Endothelial cell of umbilical vein (primary cell): Measurements from ENCODE around the gene NKD1. TPM values are rescaled to one million over a fixed set of nuclear protein-coding genes. Genes with fewer than 3 reads are reported as not detected.

Source experiments
- BruUV-seq: library from RNA; stranded (reverse); fragments of 400-500 nt; replicated peaks from 2 replicates; lab custom pipeline; 2021; lab: Mats Ljungman, UMichigan
- CTCF ChIA-PET: fragments of 300-600, 350-600 bp; sonication (Branson Sonifier 250); formaldehyde crosslinking; loops from one replicate; lab custom pipeline; 2021; ENCODE audit warnings: antibody characterized with exemption, inconsistent platforms; lab: Charles Lee
- POLR2A ChIA-PET: fragments of 300-600, 350-600 bp; sonication (Branson Sonifier 250); formaldehyde crosslinking; loops from one replicate; lab custom pipeline; 2021; ENCODE audit warnings: antibody characterized with exemption, inconsistent platforms; lab: Charles Lee
- DNase-seq: peaks from one replicate; pipeline ENCODE4 v3.0.0-alpha.2; 2011; ENCODE audit warnings: low read depth, low spot score
- FAIRE-seq: peaks from 2 replicates; lab custom pipeline; 2011; peaks lifted over from hg19 to GRCh38; lab: Jason Lieb, UNC
- H2AFZ ChIP-seq: 2 replicates; pipeline ENCODE4 v1.6.0; 2012; ENCODE audit warnings: low read depth, low read length, control low read depth, inconsistent platforms
- H3K27ac ChIP-seq: 2 replicates; pipeline ENCODE4 v1.5.1; 2011; ENCODE audit warnings: low read depth, mild to moderate bottlenecking, control low read depth, low read length, moderate library complexity; ENCODE audit not compliant: insufficient read depth
- H3K27me3 ChIP-seq, 2 experiments: 2 replicates each; pipeline versions ENCODE4 v1.6.0 to v1.6.1; 2011; ENCODE audit warnings: low read length in 2 of 2, mixed read lengths in 1 of 2; ENCODE audit not compliant: control insufficient read depth in 2 of 2, insufficient read depth in 2 of 2
- H3K36me3 ChIP-seq, 2 experiments: 2 replicates in 1 of 2; 3 replicates in 1 of 2; pipeline ENCODE4 v1.5.1; 2011; ENCODE audit warnings: low read length in 2 of 2, mild to moderate bottlenecking in 1 of 2, moderate library complexity in 1 of 2; ENCODE audit not compliant: control insufficient read depth in 2 of 2, insufficient read depth in 2 of 2; ENCODE audit errors: extremely low read depth in 1 of 2
- H3K4me1 ChIP-seq: 3 replicates; pipeline ENCODE4 v1.5.1; 2011; ENCODE audit warnings: mild to moderate bottlenecking, low read length; ENCODE audit not compliant: control insufficient read depth, insufficient read depth; ENCODE audit errors: extremely low read depth
- H3K4me2 ChIP-seq: 2 replicates; pipeline ENCODE4 v1.6.1; 2011; ENCODE audit warnings: low read length, control low read depth, mixed read lengths; ENCODE audit not compliant: insufficient read depth
- H3K4me3 ChIP-seq, 3 experiments: fragments of 200-600 bp in 1 of 3; sonication (generic), shearing (Covaris generic) in 1 of 3; replicated peaks in 1 of 3; 2 replicates each; pipeline ENCODE4 v1.5.1; 2011 to 2016; ENCODE audit warnings: control low read depth in 3 of 3, low read length in 3 of 3, mild to moderate bottlenecking in 2 of 3, inconsistent platforms in 1 of 3, low read depth in 1 of 3, moderate library complexity in 1 of 3; ENCODE audit not compliant: insufficient read depth in 1 of 3
- H3K79me2 ChIP-seq: 2 replicates; pipeline ENCODE4 v1.6.0; 2012; ENCODE audit warnings: low read length, inconsistent platforms; ENCODE audit not compliant: control insufficient read depth, insufficient read depth
- H3K9ac ChIP-seq: replicated peaks from 2 replicates; pipeline ENCODE3; 2011; ENCODE audit warnings: low read length, control low read depth; ENCODE audit not compliant: insufficient read depth; ENCODE audit errors: extremely low read depth
- H3K9me1 ChIP-seq: replicated peaks from 3 replicates; pipeline ENCODE4 v1.6.0; 2011; ENCODE audit warnings: mild to moderate bottlenecking, low read length; ENCODE audit not compliant: control insufficient read depth, insufficient read depth; ENCODE audit errors: extremely low read depth
- H3K9me3 ChIP-seq: replicated peaks from 2 replicates; pipeline ENCODE4 v1.5.1; 2012; ENCODE audit warnings: low read length, inconsistent platforms; ENCODE audit not compliant: control insufficient read depth, insufficient read depth
- H4K20me1 ChIP-seq: replicated peaks from 2 replicates; pipeline ENCODE3; 2011; ENCODE audit warnings: mild to moderate bottlenecking, low read length; ENCODE audit not compliant: control insufficient read depth, insufficient read depth; ENCODE audit errors: extremely low read depth
- EZH2 ChIP-seq: IDR thresholded peaks from 2 replicates; pipeline ENCODE4 v1.6.1; 2012; ENCODE audit warnings: borderline replicate concordance, low read depth, mild to moderate bottlenecking, moderate library complexity, low read length, inconsistent platforms; ENCODE audit not compliant: severe bottlenecking
- FOS ChIP-seq: IDR thresholded peaks from 2 replicates; pipeline ENCODE4 v1.6.1; 2011; ENCODE audit warnings: mild to moderate bottlenecking, low read length, moderate library complexity, borderline replicate concordance; ENCODE audit not compliant: insufficient read depth
- GATA2 ChIP-seq: IDR thresholded peaks from 2 replicates; pipeline ENCODE4 v1.7.0; 2011; ENCODE audit warnings: low read depth, mild to moderate bottlenecking, moderate library complexity, mixed read lengths, low read length; ENCODE audit not compliant: insufficient read length, insufficient read depth
- JUN ChIP-seq: IDR thresholded peaks from 2 replicates; pipeline ENCODE4 v1.6.1; 2011; ENCODE audit warnings: borderline replicate concordance, low read depth; ENCODE audit not compliant: insufficient read length, insufficient read depth
- MYC ChIP-seq: IDR thresholded peaks from one replicate; pipeline ENCODE4 v1.6.1; 2011; ENCODE audit warnings: mild to moderate bottlenecking, low read depth, low read length
- POLR2A ChIP-seq: IDR thresholded peaks from 2 replicates; pipeline ENCODE4 v1.6.1; 2012; ENCODE audit warnings: low read depth, mild to moderate bottlenecking, control low read depth, low read length
- POLR2AphosphoS5 ChIP-seq: IDR thresholded peaks from 2 replicates; pipeline ENCODE4 v1.6.1; 2012; ENCODE audit warnings: low read depth, mild to moderate bottlenecking, control low read depth, low read length, moderate library complexity; ENCODE audit not compliant: insufficient read depth
- dilution Hi-C: fragments of 300-500 bp; cut with MboI; formaldehyde crosslinking; loops from one replicate; pipeline ENCODE4 v1.15.0; 2019; ENCODE audit warnings: low sequenced_read_pairs; ENCODE audit not compliant: extremely low pct_ligation_motif_present
- intact Hi-C: fragments of 100-400 bp; cut with micrococcal nuclease; formaldehyde crosslinking; loops from one replicate; pipeline ENCODE4 v1.10.0; 2022
- polyA plus RNA-seq, 4 experiments: library from polyadenylated mRNA; depleted of rRNA in 3 of 4; stranded (reverse) in 3 of 4; unstranded in 1 of 4; fragments of >200 nt; gene quantifications; 2 replicates each; pipeline versions ENCODE4 v1.2.1 to v1.2.3, GENCODE V29; 2011 to 2012; ENCODE audit warnings: missing spikeins in 1 of 4
- total RNA-seq: library from RNA; stranded (reverse); gene quantifications from 2 replicates; pipeline ENCODE4 v1.2.3, GENCODE V29; 2021
- TF ChIP-seq, protein P1 (sequence below): IDR thresholded peaks from 2 replicates; pipeline ENCODE4 v1.6.1; 2011; ENCODE audit not compliant: insufficient read depth, insufficient read length
- TF ChIP-seq, protein P2 (sequence below), 2 donors: IDR thresholded peaks; 1 replicate in 1 of 2; 2 replicates in 1 of 2; pipeline ENCODE4 v1.5.1; 2011; ENCODE audit warnings: low read length in 2 of 2, mild to moderate bottlenecking in 2 of 2, moderate library complexity in 2 of 2, control low read depth in 1 of 2, inconsistent platforms in 1 of 2, low read depth in 1 of 2; ENCODE audit not compliant: insufficient read depth in 1 of 2; ENCODE audit errors: extremely low read depth in 1 of 2

The NKD1 gene
- total and polyA plus RNA-seq, 2 donors (not counting 3 experiments of a cell fraction or from before 2014, with no cell fraction given), result not detected

DNA sequence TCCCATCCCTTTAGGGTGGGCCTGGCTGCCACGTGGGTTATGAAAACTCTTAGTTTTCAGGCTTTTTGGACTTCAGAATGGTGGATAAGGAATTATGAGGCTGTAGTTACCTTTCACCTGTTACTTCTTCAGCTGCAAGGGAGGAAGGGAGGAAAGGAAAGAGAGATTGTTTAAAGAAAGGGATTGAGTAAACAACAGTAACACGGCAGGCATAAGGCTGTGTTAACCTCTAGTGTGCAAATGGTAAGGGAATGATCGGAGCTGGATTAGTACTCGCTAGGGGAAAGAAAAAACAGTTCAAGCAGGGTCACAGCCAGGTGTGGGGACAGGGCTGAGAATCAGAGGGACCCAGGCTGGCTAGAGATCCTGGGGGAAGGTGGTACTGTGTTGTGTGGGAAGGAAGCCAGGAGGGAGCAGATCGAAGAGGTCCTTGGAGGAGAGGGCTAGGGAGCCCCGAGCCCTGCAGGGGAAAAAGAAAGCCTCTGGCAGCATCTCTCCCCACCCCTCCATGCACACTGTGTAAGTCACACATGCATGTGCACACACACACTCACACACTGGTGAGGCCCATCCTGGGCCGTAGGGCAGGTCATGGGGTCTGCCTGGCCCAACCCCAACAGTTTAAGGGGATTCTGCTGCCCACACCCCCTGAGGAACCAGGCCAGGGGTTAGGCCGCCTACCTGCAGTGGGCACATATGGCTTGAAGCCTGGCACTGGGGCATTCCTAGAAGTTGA is 83.2 kb downstream of the NKD1 start:
- H3K9ac ChIP-seq, result no peak overlapping the region
- no peak overlapping the region for H3K4me3 ChIP-seq
- no TSS peak for BruUV-seq
- no peaks in the 10 kb centered on the region for H3K27me3 ChIP-seq
- no peak for FAIRE-seq
- no peaks in the 10 kb centered on the region for H3K79me2 ChIP-seq
- no peak for DNase-seq
- H3K9me3 ChIP-seq, result no peaks in the 10 kb centered on the region
- no peak overlapping the region for H3K27ac ChIP-seq
- no peaks in the 10 kb centered on the region for H4K20me1 ChIP-seq
- no peaks in the 10 kb centered on the region for H3K36me3 ChIP-seq
- no peaks in the 10 kb centered on the region for H3K4me1 ChIP-seq
- no peaks in the 10 kb centered on the region for H3K9me1 ChIP-seq
- H3K4me2 ChIP-seq, result no peak overlapping the region
- no peak overlapping the region for H2AFZ ChIP-seq
- dilution Hi-C loops, result no loop called here
- ChIA-PET CTCF (no interaction called here), POLR2A (interaction anchor here (0.7 kb wide), 1 partner anchor 839 kb away, joined by 4 read pairs; no protein-coding TSS in a partner anchor)
- TF ChIP-seq, protein P1, sequence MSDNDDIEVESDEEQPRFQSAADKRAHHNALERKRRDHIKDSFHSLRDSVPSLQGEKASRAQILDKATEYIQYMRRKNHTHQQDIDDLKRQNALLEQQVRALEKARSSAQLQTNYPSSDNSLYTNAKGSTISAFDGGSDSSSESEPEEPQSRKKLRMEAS, result no peak
- TF ChIP-seq EZH2, result no peak
- intact Hi-C loops, result no loop called here

DNA sequence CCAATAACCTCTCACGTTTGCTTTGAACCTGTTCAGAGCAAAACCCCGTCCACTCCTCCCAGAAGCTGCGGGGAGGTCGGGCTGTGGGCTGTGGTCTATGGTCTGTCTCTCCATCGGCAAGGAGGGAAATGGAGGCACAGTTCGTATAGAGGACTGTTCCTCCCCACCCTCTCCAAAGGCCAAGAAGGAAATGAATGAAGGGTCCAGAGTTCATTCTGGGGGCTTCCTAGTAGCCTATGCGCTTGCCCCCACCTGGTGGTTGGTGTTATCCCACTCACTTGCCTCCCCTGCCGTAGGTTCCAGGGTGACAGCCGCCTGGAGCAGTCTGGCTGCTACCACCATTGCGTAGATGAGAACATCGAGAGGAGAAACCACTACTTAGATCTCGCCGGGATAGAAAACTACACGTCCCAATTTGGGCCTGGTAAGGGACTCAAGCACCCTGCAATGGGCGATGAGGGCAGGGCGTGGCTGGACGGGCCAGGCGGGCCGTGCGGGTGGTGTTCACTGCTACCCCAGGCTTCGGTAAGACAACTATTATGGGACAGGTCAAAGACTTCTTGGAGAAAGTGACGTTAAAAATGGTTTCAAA is 83.9 kb downstream of the NKD1 start:
- Histone ChIP-seq H3K9me1 (no peaks in the 10 kb centered on the region), H3K79me2 (no peaks in the 10 kb centered on the region), H3K9me3 (no peaks in the 10 kb centered on the region), H3K4me2 (no peak overlapping the region), H3K4me3 (no peak overlapping the region), H3K27ac (no peak overlapping the region), H3K27me3 (no peaks in the 10 kb centered on the region), H4K20me1 (no peaks in the 10 kb centered on the region), H3K36me3 (no peaks in the 10 kb centered on the region), H2AFZ (no peak overlapping the region), H3K4me1 (no peaks in the 10 kb centered on the region), H3K9ac (no peak overlapping the region)
- no TSS peak for BruUV-seq
- dilution Hi-C loops (no loop called here), intact Hi-C loops (no loop called here)
- DNase-seq, result no peak
- ChIA-PET POLR2A (no interaction called here), CTCF (no interaction called here)
- FAIRE-seq, result no peak
- TF ChIP-seq, protein P1, result no peak
- TF ChIP-seq, protein P2, sequence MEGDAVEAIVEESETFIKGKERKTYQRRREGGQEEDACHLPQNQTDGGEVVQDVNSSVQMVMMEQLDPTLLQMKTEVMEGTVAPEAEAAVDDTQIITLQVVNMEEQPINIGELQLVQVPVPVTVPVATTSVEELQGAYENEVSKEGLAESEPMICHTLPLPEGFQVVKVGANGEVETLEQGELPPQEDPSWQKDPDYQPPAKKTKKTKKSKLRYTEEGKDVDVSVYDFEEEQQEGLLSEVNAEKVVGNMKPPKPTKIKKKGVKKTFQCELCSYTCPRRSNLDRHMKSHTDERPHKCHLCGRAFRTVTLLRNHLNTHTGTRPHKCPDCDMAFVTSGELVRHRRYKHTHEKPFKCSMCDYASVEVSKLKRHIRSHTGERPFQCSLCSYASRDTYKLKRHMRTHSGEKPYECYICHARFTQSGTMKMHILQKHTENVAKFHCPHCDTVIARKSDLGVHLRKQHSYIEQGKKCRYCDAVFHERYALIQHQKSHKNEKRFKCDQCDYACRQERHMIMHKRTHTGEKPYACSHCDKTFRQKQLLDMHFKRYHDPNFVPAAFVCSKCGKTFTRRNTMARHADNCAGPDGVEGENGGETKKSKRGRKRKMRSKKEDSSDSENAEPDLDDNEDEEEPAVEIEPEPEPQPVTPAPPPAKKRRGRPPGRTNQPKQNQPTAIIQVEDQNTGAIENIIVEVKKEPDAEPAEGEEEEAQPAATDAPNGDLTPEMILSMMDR (IDR thresholded peaks at IDR 0.05; ENCODE audit: extremely low read depth in 1 of 2, insufficient read depth in 1 of 2, low read depth in 1 of 2, low read length in 2 of 2), result no peak
- TF ChIP-seq POLR2AphosphoS5, result no peak
- TF ChIP-seq JUN, result no peak
- no peak for TF ChIP-seq MYC
- no peak for TF ChIP-seq FOS
- TF ChIP-seq POLR2A, result no peak
- no peak for TF ChIP-seq EZH2
- TF ChIP-seq GATA2, result no peak
